ENCODE measurements around the gene MARVELD2. TPM values are rescaled to one million over a fixed set of nuclear protein-coding genes. Genes with fewer than 3 reads are reported as not detected.
A peak's percentile ranks its signal among the peaks of the same experiment; 100 is the strongest.
"Not testable (repeated sequence)": the region's sequence is repeated elsewhere in the genome, so short reads cannot be mapped to it uniquely, and the experiment has no call there.

MARVELD2 gene, protein sequence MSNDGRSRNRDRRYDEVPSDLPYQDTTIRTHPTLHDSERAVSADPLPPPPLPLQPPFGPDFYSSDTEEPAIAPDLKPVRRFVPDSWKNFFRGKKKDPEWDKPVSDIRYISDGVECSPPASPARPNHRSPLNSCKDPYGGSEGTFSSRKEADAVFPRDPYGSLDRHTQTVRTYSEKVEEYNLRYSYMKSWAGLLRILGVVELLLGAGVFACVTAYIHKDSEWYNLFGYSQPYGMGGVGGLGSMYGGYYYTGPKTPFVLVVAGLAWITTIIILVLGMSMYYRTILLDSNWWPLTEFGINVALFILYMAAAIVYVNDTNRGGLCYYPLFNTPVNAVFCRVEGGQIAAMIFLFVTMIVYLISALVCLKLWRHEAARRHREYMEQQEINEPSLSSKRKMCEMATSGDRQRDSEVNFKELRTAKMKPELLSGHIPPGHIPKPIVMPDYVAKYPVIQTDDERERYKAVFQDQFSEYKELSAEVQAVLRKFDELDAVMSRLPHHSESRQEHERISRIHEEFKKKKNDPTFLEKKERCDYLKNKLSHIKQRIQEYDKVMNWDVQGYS
- total RNA-seq (2014; rRNA removed; shearing (Covaris generic)), result 0.13 and 0.16 TPM in 2 replicates

DNA sequence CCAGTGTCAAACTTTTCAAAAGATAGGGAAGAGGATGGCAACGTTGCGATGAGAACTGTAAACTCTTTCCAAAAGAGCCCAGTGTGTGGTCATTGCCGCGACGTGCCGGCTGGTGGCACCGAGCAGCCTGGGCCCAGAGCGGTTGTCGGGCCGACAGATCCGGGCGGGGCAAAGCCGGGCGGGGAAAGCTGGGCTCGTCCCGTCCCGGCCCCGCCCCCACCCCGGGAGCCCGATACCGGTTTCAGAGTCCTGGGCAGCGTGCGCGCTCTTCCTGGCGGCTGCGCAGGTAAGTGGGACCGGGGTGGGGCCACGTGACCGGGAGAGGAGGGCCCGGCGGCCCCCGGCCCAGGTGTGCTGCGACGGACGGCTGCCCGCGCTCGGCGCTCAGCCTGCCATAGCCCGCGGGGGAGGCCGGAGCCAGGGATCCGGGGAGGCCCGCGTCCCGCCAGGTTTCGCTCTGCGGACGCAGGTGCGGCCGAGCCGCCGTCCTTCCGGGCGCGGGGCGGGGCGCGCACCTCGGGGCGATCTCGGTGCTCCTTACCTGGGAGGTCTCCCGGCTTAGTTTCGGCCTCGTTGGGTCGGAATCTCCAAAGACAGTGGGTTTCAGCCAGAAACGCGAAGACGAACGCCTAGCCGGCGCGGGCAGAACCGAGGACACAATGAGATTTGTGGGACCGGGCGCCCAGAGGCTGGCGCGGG, at the start of gene MARVELD2:
Gene MARVELD2, plus strand, starts transcription at position 232 of the 699 bp plus-strand sequence. CDS start 4,270 bp downstream, outside the sequence.
- Histone ChIP-seq H3K4me1 (replicated peaks) (no peaks in the 10 kb centered on the region), H3K9me3 (replicated peaks) (no peaks in the 10 kb centered on the region), H3K4me3 (no peak within 1 kb of the TSS), H3K27me3 (replicated peaks) (no peaks in the 10 kb centered on the region), H3K36me3 (peaks cover 28% of the 10 kb centered on the region), H3K27ac (no peak within 1 kb of the TSS)
- no peak for DNase-seq (ENCODE audit: low read depth in 1 of 2, low spot score in 2 of 2)

DNA sequence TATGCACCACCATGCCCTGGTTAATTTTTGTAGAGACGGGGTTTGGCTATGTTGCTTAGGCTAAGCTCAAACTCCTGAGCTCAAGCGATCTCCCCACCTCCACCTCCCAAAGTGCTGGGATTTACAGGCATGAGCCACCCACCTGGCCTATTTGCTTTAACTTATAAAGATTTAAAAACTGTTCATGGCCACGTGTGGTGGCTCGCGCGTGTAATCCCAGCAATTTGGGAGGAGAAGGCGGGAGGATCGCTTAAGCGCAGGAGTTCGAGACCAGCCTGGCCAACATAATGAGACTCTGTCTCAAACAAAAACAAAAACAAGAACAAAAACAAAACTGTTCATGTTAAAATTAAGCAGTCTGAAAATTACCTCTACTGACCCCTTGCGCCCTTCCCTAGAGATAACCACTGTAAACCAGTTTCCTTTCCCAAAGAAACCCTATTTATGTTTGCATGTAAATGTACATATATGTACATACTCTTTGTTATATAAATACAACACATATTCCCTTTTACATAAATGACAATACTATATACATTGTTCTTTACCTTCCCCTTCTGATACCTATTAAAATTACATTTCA, 47.1 kb upstream of the MARVELD2 start:
- Histone ChIP-seq H3K27ac (peak overlapping the region; percentile 100), H3K36me3 (peaks cover 64% of the 10 kb centered on the region), H3K4me3 (peak overlapping the region; percentile 89), H3K27me3 (replicated peaks) (no peaks in the 10 kb centered on the region), H3K9me3 (replicated peaks) (no peaks in the 10 kb centered on the region), H3K4me1 (replicated peaks) (peaks cover 13% of the 10 kb centered on the region)
- DNase-seq (ENCODE audit: low read depth in 1 of 2, low spot score in 2 of 2), result no peak

DNA sequence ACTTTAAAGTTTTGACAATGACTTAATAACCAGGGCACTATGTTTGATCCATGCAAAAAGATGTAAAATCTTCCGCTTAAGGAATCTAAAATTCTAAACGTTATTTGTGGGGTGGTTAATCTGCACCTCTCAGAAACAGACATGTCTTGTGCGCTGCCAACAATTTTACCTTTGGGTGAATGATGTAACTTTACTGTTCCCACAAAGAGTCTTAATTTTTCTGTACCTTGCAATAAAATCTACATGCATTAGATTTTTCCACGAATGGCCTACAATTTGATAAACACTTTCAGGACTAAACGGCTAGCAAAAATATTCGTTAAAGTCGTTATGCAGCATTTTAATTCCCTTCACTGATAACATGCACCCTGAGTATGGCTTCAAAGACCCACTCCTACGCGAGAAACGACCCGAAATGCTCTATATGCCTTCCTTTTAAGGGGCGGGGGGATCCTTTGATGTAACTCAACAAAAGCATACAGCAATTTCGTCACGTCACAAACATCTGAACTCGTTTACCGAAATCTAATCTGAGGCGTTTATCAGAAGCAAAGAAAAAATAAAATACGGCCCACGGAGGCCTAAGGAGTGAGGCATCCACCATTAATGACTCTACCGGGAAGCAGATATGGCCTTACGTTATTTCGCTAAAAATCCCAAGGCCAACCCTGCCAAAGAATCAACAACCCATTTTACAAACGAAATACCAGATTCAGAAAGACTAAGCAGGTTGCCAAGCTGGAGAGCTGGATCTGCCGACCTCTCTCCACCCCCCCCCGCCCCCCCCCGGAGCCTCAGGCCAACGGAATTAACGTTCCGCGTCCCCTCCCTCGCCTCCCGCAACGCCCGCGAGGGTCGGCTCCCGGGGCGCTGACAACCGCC, 46.2 kb upstream of the MARVELD2 start:
- Histone ChIP-seq H3K27ac (peak overlapping the region; percentile 100), H3K4me1 (replicated peaks) (peaks cover 13% of the 10 kb centered on the region), H3K27me3 (replicated peaks) (no peaks in the 10 kb centered on the region), H3K4me3 (peak overlapping the region; percentile 89), H3K36me3 (peaks cover 55% of the 10 kb centered on the region), H3K9me3 (replicated peaks) (no peaks in the 10 kb centered on the region)
- DNase-seq (ENCODE audit: low read depth in 1 of 2, low spot score in 2 of 2), result peak in 1 of 2 experiments; percentile 56

DNA sequence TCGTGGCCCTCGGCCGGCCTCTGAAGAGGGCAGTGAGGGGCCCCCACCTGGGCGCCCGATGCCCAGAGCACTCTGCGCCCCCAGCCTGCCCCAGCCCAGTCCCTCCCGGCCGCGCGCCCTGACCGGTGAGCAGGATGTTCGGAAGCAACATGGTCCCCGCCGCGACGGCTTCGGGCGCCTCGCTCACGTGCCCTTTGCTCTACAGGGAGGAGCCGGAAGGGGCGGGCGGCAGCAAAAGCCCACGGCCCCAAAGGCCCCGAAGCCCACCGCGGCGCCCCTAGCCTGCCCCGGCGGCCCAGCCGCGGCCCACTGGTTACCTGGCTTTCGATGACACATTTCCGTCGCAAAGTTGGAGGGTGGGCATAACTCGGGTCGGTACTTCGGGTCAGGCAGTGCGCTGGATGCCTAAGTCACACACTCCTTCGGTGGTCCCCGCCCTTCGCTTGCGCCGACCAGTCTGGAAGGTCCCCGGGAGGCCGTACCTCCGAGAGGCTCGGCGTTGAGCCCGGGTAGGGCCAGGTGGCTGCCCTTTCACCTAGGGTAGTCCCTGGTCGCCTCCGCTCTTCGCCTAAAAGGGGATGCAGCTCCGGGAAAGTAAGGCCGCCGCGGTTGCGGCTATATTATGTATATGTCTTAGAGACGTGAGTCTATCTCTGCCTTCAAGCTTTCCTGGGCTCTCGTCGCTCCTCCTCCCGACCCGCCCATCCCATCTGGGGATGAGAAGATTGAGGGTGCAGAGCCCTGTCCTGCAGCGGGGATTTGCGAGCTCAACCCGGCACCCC, 45.4 kb upstream of the MARVELD2 start, which contains the start of the genes AK6, RAD17 and TAF9:
Gene AK6, minus strand, starts transcription at position 181 of the 782 bp plus-strand sequence. Its CDS starts 30 bp downstream, at position 151.
Gene RAD17, plus strand, starts transcription at position 479 of the 782 bp plus-strand sequence. CDS start 2,391 bp downstream, outside the sequence.
Gene TAF9, minus strand, starts transcription at position 181 of the 782 bp plus-strand sequence. CDS start 3,783 bp downstream, outside the sequence.
- peak; percentile 92 to 99 for DNase-seq (ENCODE audit: low read depth in 1 of 2, low spot score in 2 of 2)
- peaks cover 54% of the 10 kb centered on the region for H3K36me3 ChIP-seq
- peak within 1 kb of the TSS; percentile 89 for H3K4me3 ChIP-seq
- H3K27me3 ChIP-seq (replicated peaks), result no peaks in the 10 kb centered on the region
- no peaks in the 10 kb centered on the region for H3K9me3 ChIP-seq (replicated peaks)
- H3K4me1 ChIP-seq (replicated peaks), result peaks cover 13% of the 10 kb centered on the region
- peak within 1 kb of the TSS; percentile 100 for H3K27ac ChIP-seq

DNA sequence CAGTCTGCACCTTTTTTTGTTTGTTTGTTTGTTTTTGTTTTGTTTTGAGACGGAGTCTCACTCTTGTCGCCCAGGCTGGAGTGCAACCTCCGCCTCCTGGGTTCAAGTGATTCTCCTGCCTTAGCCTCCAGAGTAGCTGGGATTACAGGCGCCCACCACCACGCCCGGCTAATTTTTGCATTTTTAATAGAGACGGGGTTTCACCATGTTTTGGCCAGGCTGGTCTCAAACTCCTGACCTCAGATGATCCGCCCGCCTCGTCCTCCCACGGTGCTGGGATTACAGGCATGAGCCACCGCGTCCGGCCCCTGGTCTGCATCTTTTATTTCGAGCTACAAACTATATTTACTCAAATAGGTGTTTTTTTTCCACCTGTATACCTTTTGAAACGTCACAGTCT, 44.6 kb upstream of the MARVELD2 start:
- not testable (repeated sequence) for H3K27me3 ChIP-seq (replicated peaks); H3K27ac ChIP-seq; H3K9me3 ChIP-seq (replicated peaks); DNase-seq (ENCODE audit: low read depth in 1 of 2, low spot score in 2 of 2)
- Histone ChIP-seq H3K4me3 (peak overlapping the region; percentile 89), H3K4me1 (replicated peaks) (peaks cover 13% of the 10 kb centered on the region), H3K36me3 (peaks cover 53% of the 10 kb centered on the region)

DNA sequence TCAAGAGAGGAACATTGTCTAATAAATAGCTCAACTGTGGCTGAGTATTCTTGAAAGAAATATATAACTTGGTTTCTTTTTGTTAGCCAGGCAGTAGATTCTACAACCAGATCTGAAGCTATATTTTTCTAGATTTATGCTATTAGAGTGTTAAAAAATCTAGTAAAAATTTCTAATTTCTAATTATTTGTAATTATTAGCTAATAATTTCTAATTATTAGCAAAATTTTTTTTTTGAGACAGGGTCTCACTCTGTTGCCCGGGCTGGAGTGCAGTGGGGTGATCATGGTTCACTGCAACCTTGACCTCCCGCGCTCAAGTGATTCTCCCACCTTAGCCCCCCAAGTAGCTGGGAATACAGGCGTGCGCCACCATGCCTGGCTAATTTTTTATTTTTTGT, 42.5 kb upstream of the MARVELD2 start:
- peaks cover 13% of the 10 kb centered on the region for H3K4me1 ChIP-seq (replicated peaks)
- no peak overlapping the region for H3K27ac ChIP-seq
- H3K36me3 ChIP-seq, result peaks cover 47% of the 10 kb centered on the region
- H3K4me3 ChIP-seq, result no peak overlapping the region
- no peak for DNase-seq (ENCODE audit: low read depth in 1 of 2, low spot score in 2 of 2)
- no peaks in the 10 kb centered on the region for H3K27me3 ChIP-seq (replicated peaks)
- no peaks in the 10 kb centered on the region for H3K9me3 ChIP-seq (replicated peaks)

DNA sequence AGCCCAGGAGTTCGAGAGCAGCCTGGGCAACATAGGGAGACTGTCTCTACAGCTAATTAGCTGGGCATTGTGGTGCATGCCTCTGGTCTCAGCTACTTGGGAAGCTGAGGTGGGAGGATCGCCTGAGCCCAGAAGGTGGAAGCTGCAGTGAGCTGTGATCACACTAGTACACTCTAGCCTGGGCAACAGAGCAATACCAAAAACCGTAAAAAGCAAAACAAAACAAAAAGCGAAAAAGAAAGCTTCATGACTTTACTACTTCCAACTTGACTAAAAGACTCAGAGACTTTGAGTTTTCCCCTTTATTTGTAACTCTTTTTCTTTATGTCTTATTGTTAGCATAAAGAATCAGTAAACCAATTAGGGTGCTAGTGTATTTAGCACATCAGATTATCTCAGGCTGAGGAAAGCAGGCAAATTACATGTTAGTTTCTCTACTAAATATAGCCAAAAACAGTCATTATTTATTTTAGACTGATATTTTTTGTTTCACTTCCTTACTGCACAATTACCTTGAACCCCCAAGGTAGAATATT, 39.9 kb upstream of the MARVELD2 start:
- H3K27ac ChIP-seq, result no peak overlapping the region
- peaks cover 45% of the 10 kb centered on the region for H3K36me3 ChIP-seq
- H3K4me3 ChIP-seq, result no peak overlapping the region
- no peaks in the 10 kb centered on the region for H3K27me3 ChIP-seq (replicated peaks)
- H3K9me3 ChIP-seq (replicated peaks), result no peaks in the 10 kb centered on the region
- 0 out of 2 replicates have a peak, but pooled peaks cover 3% of the 10 kb centered on the region for H3K4me1 ChIP-seq (replicated peaks)
- DNase-seq (ENCODE audit: low read depth in 1 of 2, low spot score in 2 of 2), result no peak

DNA sequence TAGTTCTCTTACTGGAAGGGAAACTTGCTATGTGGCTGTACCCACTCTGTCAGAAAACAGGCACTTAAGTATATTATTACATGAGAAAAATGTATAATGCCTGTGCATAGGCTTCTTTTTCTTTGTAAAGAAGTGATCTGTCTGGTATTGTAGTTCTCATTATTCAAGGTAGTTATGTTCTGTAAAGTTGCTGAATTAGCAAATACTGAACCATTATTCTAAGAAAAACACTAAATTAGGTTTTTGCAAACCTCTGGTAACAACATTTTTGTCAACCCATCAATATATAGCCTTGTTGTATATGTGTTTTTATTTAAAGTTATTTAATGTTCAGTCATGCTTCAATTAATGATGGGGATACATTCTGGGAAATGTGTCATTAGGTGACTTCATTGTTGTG, 36.5 kb upstream of the MARVELD2 start:
- Histone ChIP-seq H3K9me3 (replicated peaks) (no peaks in the 10 kb centered on the region), H3K4me1 (replicated peaks) (no peaks in the 10 kb centered on the region), H3K4me3 (no peak overlapping the region), H3K27ac (no peak overlapping the region), H3K36me3 (peaks cover 68% of the 10 kb centered on the region), H3K27me3 (replicated peaks) (no peaks in the 10 kb centered on the region)
- DNase-seq (ENCODE audit: low read depth in 1 of 2, low spot score in 2 of 2), result no peak

DNA sequence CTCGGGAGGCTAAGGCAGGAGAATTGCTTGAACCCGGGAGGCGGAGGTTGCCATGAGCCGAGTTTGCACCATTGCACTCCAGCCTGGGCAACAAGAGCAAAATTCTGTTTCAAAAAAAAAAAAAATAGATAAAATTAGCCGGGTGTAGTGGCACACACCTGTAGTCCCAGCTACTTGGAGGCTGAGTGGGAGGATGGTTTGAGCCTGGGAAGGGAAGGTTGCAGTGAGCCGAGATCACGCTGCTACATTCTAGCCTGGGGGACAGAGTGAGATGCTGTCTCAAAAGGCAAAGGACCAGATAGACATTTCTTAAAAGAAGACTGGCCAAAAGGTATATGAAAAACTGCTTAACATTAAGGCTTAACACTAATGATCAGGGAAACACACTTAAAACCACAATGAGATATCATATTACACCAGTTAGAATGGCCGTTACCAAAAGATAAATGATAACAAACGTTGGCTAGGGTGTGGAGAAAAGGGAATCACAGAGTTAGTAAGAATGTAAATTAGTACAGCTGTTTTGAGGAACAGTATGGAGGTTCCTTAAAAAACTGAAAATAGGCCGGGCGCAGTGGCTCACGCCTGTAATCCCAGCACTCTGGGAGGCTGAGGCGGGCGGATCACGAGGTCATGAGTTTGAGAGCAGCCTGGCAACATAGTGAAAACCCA, 10.1 kb upstream of the MARVELD2 start:
- DNase-seq (ENCODE audit: low read depth in 1 of 2, low spot score in 2 of 2), result no peak
- Histone ChIP-seq H3K27ac (no peak overlapping the region), H3K9me3 (replicated peaks) (no peaks in the 10 kb centered on the region), H3K27me3 (replicated peaks) (no peaks in the 10 kb centered on the region), H3K4me1 (replicated peaks) (no peaks in the 10 kb centered on the region), H3K4me3 (no peak overlapping the region), H3K36me3 (peaks cover 40% of the 10 kb centered on the region)

DNA sequence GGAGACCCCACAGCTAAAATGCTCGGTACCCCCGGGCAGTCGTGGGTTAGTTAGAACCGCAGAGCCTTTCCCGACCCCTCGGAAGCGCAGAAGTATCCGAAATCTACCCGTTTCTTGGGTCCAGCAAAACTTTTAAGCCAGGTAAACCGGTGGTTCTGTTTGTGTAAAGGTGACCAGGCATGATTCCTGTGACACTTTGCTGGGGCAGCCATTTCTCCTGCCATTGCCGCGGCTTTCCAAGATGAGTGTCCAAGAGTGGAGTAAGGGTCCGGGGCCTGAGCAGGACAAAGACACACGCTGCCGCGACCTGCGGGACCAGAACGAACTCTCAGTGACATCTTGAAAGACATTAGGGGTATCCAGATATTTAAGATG, 655 bp downstream of the MARVELD2 start:
- DNase-seq (ENCODE audit: low read depth in 1 of 2, low spot score in 2 of 2), result no peak
- Histone ChIP-seq H3K4me3 (no peak overlapping the region), H3K9me3 (replicated peaks) (no peaks in the 10 kb centered on the region), H3K36me3 (peaks cover 23% of the 10 kb centered on the region), H3K27me3 (replicated peaks) (no peaks in the 10 kb centered on the region), H3K4me1 (replicated peaks) (no peaks in the 10 kb centered on the region), H3K27ac (no peak overlapping the region)

DNA sequence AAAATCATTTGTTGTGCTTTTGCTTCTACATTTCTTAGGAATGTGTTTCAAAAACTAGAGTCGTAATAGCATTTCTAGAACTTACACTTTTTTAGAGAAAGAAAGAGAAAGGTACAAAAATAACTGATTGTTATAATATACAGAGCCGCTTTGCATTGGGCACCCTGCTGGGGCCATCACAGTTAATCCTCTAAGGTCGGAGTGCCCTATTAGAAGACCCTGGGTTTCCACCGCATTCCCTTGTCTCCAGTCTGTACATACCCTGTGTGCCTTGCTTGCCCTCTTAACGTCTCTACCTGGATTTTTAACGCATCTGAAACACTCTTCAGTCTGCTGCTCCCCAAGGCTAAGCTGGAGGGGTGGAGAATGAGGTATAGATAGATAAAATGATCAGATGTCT, 1.3 kb downstream of the MARVELD2 start:
- Histone ChIP-seq H3K4me3 (no peak overlapping the region), H3K9me3 (replicated peaks) (no peaks in the 10 kb centered on the region)
- no peak for DNase-seq (ENCODE audit: low read depth in 1 of 2, low spot score in 2 of 2)

More for the DNA sequence above, 1.3 kb downstream of the MARVELD2 start:
- Histone ChIP-seq H3K36me3 (peaks cover 20% of the 10 kb centered on the region), H3K27me3 (replicated peaks) (no peaks in the 10 kb centered on the region), H3K27ac (no peak overlapping the region), H3K4me1 (replicated peaks) (no peaks in the 10 kb centered on the region)
